Thyroid gland (tissue), 4 donors: Measurements from ENCODE around the gene ARHGAP22. TPM values are rescaled to one million over a fixed set of nuclear protein-coding genes. Genes with fewer than 3 reads are reported as not detected.

Experiments used
- DNase-seq, 2 donors: peaks; one replicate each; pipeline ENCODE4 v3.0.0-alpha.2; 2019
- H3K27ac ChIP-seq, 3 donors: fragments of 200-600 bp; sonication (generic); 1 replicate in 2 of 3; 2 replicates in 1 of 3; pipeline ENCODE4 v1.5.1; 2016 to 2019; ENCODE audit warnings: mild to moderate bottlenecking in 1 of 3, moderate library complexity in 1 of 3
- H3K27me3 ChIP-seq: fragments of 200-600 bp; sonication (generic); one replicate; pipeline ENCODE4 v1.5.1; 2019
- H3K36me3 ChIP-seq, 2 donors: fragments of 200-600 bp; sonication (generic); one replicate each; pipeline ENCODE4 v1.5.1; 2016 to 2019
- H3K4me1 ChIP-seq, 2 donors: fragments of 200-600 bp; sonication (generic); one replicate each; pipeline ENCODE4 v1.5.1; 2017 to 2019
- H3K4me3 ChIP-seq, 3 donors: fragments of 200-600 bp; sonication (generic); replicated peaks in 1 of 3; 1 replicate in 2 of 3; 2 replicates in 1 of 3; pipeline ENCODE4 v1.5.1; 2016; ENCODE audit warnings: mild to moderate bottlenecking in 1 of 3
- H3K9me3 ChIP-seq: fragments of 200-600 bp; sonication (generic); one replicate; pipeline ENCODE4 v1.5.1; 2017
- POLR2A ChIP-seq, 2 donors: fragments of 450-650 bp; IDR thresholded peaks; one replicate each; pipeline ENCODE4 v1.6.1; 2017; ENCODE audit warnings: antibody characterized with exemption in 2 of 2, mild to moderate bottlenecking in 2 of 2, moderate library complexity in 1 of 2
- WGBS, 2 donors: methylation state at CpG; one replicate each; pipeline ENCODE4 v1.1.5; 2017; 5-methylcytosine and 5-hydroxymethylcytosine counted together
- intact Hi-C: fragments of 100-400 bp; cut with DNase I; formaldehyde crosslinking; loops from one replicate; pipeline ENCODE4 v1.15.1; 2023
- total RNA-seq, 4 donors: library from RNA; depleted of rRNA; stranded (reverse); fragments of >200 nt; gene quantifications; one replicate each; pipeline ENCODE4 v1.2.3, GENCODE V29; 2016
- TF ChIP-seq, protein P1 (sequence below), 6 experiments: fragments of 200-600 bp in 3 of 6; fragments of 450-650 bp in 3 of 6; sonication (generic) in 3 of 6; IDR thresholded peaks; one replicate each; pipeline ENCODE4 v1.5.1; 2016 to 2019; ENCODE audit warnings: antibody characterized with exemption in 6 of 6, mild to moderate bottlenecking in 2 of 6, inconsistent platforms in 1 of 6, moderate library complexity in 1 of 6

ARHGAP22 gene
- total RNA-seq, 4 donors from 2014 or later = 3.4 to 29.5 (median 19.1) TPM

- H3K4me1 ChIP-seq = peaks cover 21 to 51% of the 10 kb centered on the region in 2 donors
- TF ChIP-seq, protein P1, sequence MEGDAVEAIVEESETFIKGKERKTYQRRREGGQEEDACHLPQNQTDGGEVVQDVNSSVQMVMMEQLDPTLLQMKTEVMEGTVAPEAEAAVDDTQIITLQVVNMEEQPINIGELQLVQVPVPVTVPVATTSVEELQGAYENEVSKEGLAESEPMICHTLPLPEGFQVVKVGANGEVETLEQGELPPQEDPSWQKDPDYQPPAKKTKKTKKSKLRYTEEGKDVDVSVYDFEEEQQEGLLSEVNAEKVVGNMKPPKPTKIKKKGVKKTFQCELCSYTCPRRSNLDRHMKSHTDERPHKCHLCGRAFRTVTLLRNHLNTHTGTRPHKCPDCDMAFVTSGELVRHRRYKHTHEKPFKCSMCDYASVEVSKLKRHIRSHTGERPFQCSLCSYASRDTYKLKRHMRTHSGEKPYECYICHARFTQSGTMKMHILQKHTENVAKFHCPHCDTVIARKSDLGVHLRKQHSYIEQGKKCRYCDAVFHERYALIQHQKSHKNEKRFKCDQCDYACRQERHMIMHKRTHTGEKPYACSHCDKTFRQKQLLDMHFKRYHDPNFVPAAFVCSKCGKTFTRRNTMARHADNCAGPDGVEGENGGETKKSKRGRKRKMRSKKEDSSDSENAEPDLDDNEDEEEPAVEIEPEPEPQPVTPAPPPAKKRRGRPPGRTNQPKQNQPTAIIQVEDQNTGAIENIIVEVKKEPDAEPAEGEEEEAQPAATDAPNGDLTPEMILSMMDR (IDR thresholded peaks at IDR 0.05) = peak in 3 of 6 experiments; percentile 18 to 33 (median 26)
- TF ChIP-seq POLR2A (IDR thresholded peaks at IDR 0.05) = no peak
- H3K4me3 ChIP-seq = no peak overlapping the region
- no peaks in the 10 kb centered on the region for H3K36me3 ChIP-seq
- no peak overlapping the region for H3K27ac ChIP-seq
- WGBS, 2 donors = 86 to 88% methylated on average over 7 to 8 of the region's 8 CpGs
- intact Hi-C loops = no loop called here
- H3K9me3 ChIP-seq = no peaks in the 10 kb centered on the region
- H3K27me3 ChIP-seq = no peaks in the 10 kb centered on the region
- DNase-seq = peak in 1 of 2 donors; percentile 12
Measured at GRCh38 chr10:48506147-48506917, 98.5 kb downstream of the ARHGAP22 start.

GRCh38 chr10:48505394-48506112 lies 99.3 kb downstream of the ARHGAP22 start:
- 75 to 91% methylated on average over 14 to 15 of the region's 15 CpGs for WGBS, 2 donors
- TF ChIP-seq POLR2A (IDR thresholded peaks at IDR 0.05) = no peak
- TF ChIP-seq, protein P1 (IDR thresholded peaks at IDR 0.05) = no peak
- Histone ChIP-seq H3K27ac (no peak overlapping the region), H3K4me1 (peaks cover 18 to 46% of the 10 kb centered on the region in 2 donors), H3K9me3 (no peaks in the 10 kb centered on the region), H3K27me3 (no peaks in the 10 kb centered on the region), H3K4me3 (no peak overlapping the region), H3K36me3 (no peaks in the 10 kb centered on the region)
- no peak for DNase-seq
- intact Hi-C loops = no loop called here

GRCh38 chr10:48504141-48504885 lies 100.6 kb downstream of the ARHGAP22 start:
- 65 to 69% methylated on average over 4 of the region's 4 CpGs for WGBS, 2 donors
- Histone ChIP-seq H3K9me3 (no peaks in the 10 kb centered on the region), H3K27ac (peak overlapping the region in 1 of 3 donors; percentile 5), H3K4me3 (no peak overlapping the region), H3K4me1 (peaks cover 18 to 39% of the 10 kb centered on the region in 2 donors), H3K27me3 (no peaks in the 10 kb centered on the region), H3K36me3 (no peaks in the 10 kb centered on the region)
- peak in 1 of 2 donors; percentile 4 for DNase-seq
- intact Hi-C loops = no loop called here
- TF ChIP-seq POLR2A (IDR thresholded peaks at IDR 0.05) = no peak
- TF ChIP-seq, protein P1 (IDR thresholded peaks at IDR 0.05) = no peak

DNA sequence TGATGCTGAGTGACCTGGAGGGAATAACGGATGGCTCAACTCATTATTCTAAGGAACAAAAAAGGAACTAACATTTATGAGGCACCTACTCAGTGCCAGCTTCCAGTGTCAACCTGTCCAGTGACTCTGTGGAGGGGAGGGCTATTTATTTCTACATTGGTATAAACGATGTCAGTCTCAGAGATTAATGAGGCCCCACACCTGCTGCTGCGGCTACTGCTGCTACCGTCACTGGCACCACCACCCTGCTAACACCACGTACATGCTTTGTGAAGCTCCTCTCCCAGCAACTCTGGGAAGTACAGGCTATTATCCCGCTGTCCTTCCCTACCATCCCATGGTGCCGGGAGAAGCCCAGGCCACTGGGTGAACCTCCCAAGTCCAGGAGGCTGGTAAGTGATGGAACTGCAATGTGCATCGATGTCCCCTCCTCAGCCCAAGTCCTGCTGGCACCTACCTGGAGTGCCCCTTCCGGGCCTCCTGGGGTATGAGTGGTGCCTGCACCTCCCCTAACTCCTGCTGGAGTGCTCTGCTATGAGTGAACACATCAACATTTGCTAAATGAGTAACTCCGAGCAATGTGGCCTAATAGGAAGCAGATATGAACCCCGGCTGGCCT lies 101.5 kb downstream of the ARHGAP22 start:
- peak in 1 of 2 donors; percentile 7 for DNase-seq
- WGBS, 2 donors = 79 to 90% methylated on average over 9 to 11 of the region's 11 CpGs
- H3K27ac ChIP-seq = no peak overlapping the region
- no peak overlapping the region for H3K4me3 ChIP-seq
- no peaks in the 10 kb centered on the region for H3K9me3 ChIP-seq
- H3K36me3 ChIP-seq = no peaks in the 10 kb centered on the region
- no peak for TF ChIP-seq POLR2A (IDR thresholded peaks at IDR 0.05)
- TF ChIP-seq, protein P1 (IDR thresholded peaks at IDR 0.05) = no peak
- no peaks in the 10 kb centered on the region for H3K27me3 ChIP-seq
- intact Hi-C loops = no loop called here
- peaks cover 10 to 30% of the 10 kb centered on the region in 2 donors for H3K4me1 ChIP-seq
